Measurements from ENCODE around the gene EZR. TPM values are rescaled to one million over a fixed set of nuclear protein-coding genes. Genes with fewer than 3 reads are reported as not detected.

EZR gene
- total RNA-seq, 2 donors from 2014 or later, result 26.8 to 55.2 TPM

- H3K9me3 ChIP-seq, result no peaks in the 10 kb centered on the region
- no peaks in the 10 kb centered on the region for H3K27me3 ChIP-seq (replicated peaks; ENCODE audit: insufficient read depth)
- no peak overlapping the region for H3K27ac ChIP-seq
- no peak for ATAC-seq (ENCODE audit: insufficient number of reproducible peaks, low FRiP score, low read depth)
- TF ChIP-seq, protein P1, sequence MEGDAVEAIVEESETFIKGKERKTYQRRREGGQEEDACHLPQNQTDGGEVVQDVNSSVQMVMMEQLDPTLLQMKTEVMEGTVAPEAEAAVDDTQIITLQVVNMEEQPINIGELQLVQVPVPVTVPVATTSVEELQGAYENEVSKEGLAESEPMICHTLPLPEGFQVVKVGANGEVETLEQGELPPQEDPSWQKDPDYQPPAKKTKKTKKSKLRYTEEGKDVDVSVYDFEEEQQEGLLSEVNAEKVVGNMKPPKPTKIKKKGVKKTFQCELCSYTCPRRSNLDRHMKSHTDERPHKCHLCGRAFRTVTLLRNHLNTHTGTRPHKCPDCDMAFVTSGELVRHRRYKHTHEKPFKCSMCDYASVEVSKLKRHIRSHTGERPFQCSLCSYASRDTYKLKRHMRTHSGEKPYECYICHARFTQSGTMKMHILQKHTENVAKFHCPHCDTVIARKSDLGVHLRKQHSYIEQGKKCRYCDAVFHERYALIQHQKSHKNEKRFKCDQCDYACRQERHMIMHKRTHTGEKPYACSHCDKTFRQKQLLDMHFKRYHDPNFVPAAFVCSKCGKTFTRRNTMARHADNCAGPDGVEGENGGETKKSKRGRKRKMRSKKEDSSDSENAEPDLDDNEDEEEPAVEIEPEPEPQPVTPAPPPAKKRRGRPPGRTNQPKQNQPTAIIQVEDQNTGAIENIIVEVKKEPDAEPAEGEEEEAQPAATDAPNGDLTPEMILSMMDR (IDR thresholded peaks at IDR 0.05), result no peak
- H3K4me1 ChIP-seq (ENCODE audit: control insufficient read depth in 1 of 2, low read depth in 2 of 2), result peaks cover 3 to 12% of the 10 kb centered on the region in 2 donors
- DNase-seq (ENCODE audit: low spot score), result no peak
- no peak overlapping the region for H3K4me3 ChIP-seq
- peaks cover 68% of the 10 kb centered on the region for H3K36me3 ChIP-seq
Measured at GRCh38 chr6:158768436-158768835, 50.7 kb downstream of the EZR start.

GRCh38 chr6:158767709-158768108 is 51.5 kb downstream of the EZR start:
- Histone ChIP-seq H3K4me3 (no peak overlapping the region), H3K4me1 (ENCODE audit: control insufficient read depth in 1 of 2, low read depth in 2 of 2) (peaks cover 3 to 19% of the 10 kb centered on the region in 2 donors), H3K27me3 (replicated peaks; ENCODE audit: insufficient read depth) (no peaks in the 10 kb centered on the region), H3K27ac (no peak overlapping the region), H3K9me3 (no peaks in the 10 kb centered on the region), H3K36me3 (peaks cover 66% of the 10 kb centered on the region)
- TF ChIP-seq, protein P1 (IDR thresholded peaks at IDR 0.05), result no peak
- ATAC-seq (ENCODE audit: insufficient number of reproducible peaks, low FRiP score, low read depth) (no peak), DNase-seq (ENCODE audit: low spot score) (no peak)

DNA sequence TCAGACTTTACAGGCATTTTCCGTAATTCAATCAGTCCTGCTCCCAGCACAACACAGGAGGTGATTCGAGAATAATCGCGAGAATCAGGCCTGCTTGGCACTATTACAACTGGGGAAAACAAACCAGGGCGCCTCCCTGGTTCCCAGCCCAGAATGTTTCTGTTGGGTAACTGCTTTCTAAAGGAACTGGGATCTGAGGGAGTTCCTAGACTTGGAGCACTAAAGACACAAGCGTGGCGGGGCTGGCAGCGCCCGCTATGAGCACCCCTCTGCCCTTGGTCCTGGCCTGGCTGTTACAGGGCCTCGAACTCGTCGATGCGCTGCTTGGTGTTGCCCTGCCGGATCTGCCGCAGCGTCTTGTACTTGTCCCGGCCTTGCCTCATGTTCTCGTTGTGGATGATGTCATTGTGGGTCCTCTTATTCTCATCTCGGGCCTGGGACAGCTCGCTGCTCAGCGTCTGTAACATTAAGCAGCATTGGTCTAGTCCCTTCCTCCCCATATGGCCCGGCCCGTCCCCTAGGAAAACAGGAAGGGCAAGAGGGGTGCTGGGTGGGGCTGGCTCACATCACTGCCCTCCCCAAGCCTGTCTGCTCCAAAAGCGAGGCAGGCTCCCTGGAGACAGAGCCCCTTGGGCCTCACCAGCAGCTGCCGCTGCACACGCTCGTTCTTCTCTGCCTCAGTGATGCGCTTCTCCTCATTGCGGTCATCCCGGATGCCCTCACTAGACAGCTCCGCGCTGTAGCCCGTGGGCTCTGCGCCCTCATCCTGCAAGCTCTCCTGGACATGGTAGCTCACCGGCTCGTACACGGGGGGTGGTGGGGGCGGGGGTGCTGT is 52.3 kb downstream of the EZR start:
- H3K4me3 ChIP-seq, result no peak overlapping the region
- no peak for DNase-seq (ENCODE audit: low spot score)
- peaks cover 3 to 19% of the 10 kb centered on the region in 2 donors for H3K4me1 ChIP-seq (ENCODE audit: control insufficient read depth in 1 of 2, low read depth in 2 of 2)
- H3K27ac ChIP-seq, result no peak overlapping the region
- no peaks in the 10 kb centered on the region for H3K9me3 ChIP-seq
- H3K27me3 ChIP-seq (replicated peaks; ENCODE audit: insufficient read depth), result no peaks in the 10 kb centered on the region
- no peak for ATAC-seq (ENCODE audit: insufficient number of reproducible peaks, low FRiP score, low read depth)
- TF ChIP-seq, protein P1 (IDR thresholded peaks at IDR 0.05), result no peak
- peaks cover 58% of the 10 kb centered on the region for H3K36me3 ChIP-seq

DNA sequence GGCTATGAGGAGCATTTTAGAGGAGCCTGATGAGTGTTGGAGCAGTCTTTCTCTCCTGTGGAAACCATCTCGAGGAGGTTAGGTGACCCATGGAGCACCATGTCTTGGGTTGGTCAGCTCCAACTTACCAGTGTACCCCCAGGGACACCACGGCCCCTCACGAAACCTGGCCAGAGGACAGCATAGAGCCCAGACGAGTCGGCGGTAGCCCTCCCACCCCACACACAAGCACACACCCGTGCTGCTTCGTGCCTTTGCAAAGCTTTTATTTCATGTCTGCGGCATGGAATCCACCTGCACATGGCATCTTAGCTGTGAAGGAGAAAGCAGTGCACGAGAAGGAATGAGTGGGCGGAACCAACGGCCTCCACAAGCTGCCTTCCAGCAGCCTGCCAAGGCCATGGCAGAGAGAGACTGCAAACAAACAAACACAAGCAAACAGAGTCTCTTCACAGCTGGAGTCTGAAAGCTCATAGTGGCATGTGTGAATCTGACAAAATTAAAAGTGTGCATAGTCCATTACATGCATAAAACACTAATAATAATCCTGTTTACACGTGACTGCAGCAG is 53.6 kb downstream of the EZR start:
- DNase-seq (ENCODE audit: low spot score), result no peak
- H3K36me3 ChIP-seq, result peaks cover 47% of the 10 kb centered on the region
- TF ChIP-seq, protein P1 (IDR thresholded peaks at IDR 0.05), result no peak

GRCh38 chr6:158764926-158765325 is 54.2 kb downstream of the EZR start:
- H3K36me3 ChIP-seq, result peaks cover 45% of the 10 kb centered on the region
- ATAC-seq (ENCODE audit: insufficient number of reproducible peaks, low FRiP score, low read depth) (no peak), DNase-seq (ENCODE audit: low spot score) (no peak)
- TF ChIP-seq, protein P1 (IDR thresholded peaks at IDR 0.05), result no peak
- no peaks in the 10 kb centered on the region for H3K27me3 ChIP-seq (replicated peaks; ENCODE audit: insufficient read depth)
- no peak overlapping the region for H3K4me3 ChIP-seq
- H3K4me1 ChIP-seq (ENCODE audit: control insufficient read depth in 1 of 2, low read depth in 2 of 2), result peaks cover 3 to 19% of the 10 kb centered on the region in 2 donors
- no peaks in the 10 kb centered on the region for H3K9me3 ChIP-seq
- no peak overlapping the region for H3K27ac ChIP-seq

More for the DNA sequence above, 53.6 kb downstream of the EZR start:
- Histone ChIP-seq H3K4me3 (no peak overlapping the region), H3K9me3 (no peaks in the 10 kb centered on the region), H3K27me3 (replicated peaks; ENCODE audit: insufficient read depth) (no peaks in the 10 kb centered on the region), H3K4me1 (ENCODE audit: control insufficient read depth in 1 of 2, low read depth in 2 of 2) (peaks cover 3 to 19% of the 10 kb centered on the region in 2 donors), H3K27ac (no peak overlapping the region)
- ATAC-seq (ENCODE audit: insufficient number of reproducible peaks, low FRiP score, low read depth), result no peak
